Neuronal stem cell (in vitro differentiated cells): ENCODE data around the gene FGF22.
A peak's percentile ranks its signal among the peaks of the same experiment; 100 is the strongest.
"Not testable (repeated sequence)": the region's sequence is repeated elsewhere in the genome, so short reads cannot be mapped to it uniquely, and the experiment has no call there.

Source experiments
- DNase-seq: peaks from one replicate; pipeline ENCODE4 v3.0.0-alpha.2; 2013; ENCODE audit warnings: low spot score
- H2AFZ ChIP-seq: one replicate; pipeline ENCODE4 v1.6.1; 2013; ENCODE audit warnings: mild to moderate bottlenecking, low read length, inconsistent platforms
- H2AK5ac ChIP-seq: 2 replicates; pipeline ENCODE4 v1.6.1; 2013; ENCODE audit warnings: low read depth, mild to moderate bottlenecking, inconsistent platforms, low read length, moderate library complexity, mixed read lengths
- H2BK120ac ChIP-seq: 2 replicates; pipeline ENCODE4 v1.6.1; 2013; ENCODE audit warnings: low read depth, mild to moderate bottlenecking, inconsistent platforms, low read length, moderate library complexity, mixed read lengths
- H2BK12ac ChIP-seq: one replicate; pipeline ENCODE4 v1.6.1; 2013; ENCODE audit warnings: low read length, inconsistent platforms
- H2BK15ac ChIP-seq: 2 replicates; pipeline ENCODE4 v1.6.1; 2013; ENCODE audit warnings: mild to moderate bottlenecking, low read length, inconsistent platforms, mixed read lengths
- H2BK5ac ChIP-seq: one replicate; pipeline ENCODE4 v1.6.1; 2013; ENCODE audit warnings: inconsistent platforms, mild to moderate bottlenecking, low read length, moderate library complexity
- H3K14ac ChIP-seq: one replicate; pipeline ENCODE4 v1.6.1; 2013; ENCODE audit warnings: low read length, inconsistent platforms
- H3K18ac ChIP-seq: 2 replicates; pipeline ENCODE4 v1.6.1; 2013; ENCODE audit warnings: low read length, inconsistent platforms
- H3K23ac ChIP-seq: 2 replicates; pipeline ENCODE4 v1.6.1; 2013; ENCODE audit warnings: low read depth, mild to moderate bottlenecking, mixed read lengths, low read length, inconsistent platforms; ENCODE audit not compliant: poor library complexity
- H3K27ac ChIP-seq: replicated peaks from 3 replicates; pipeline ENCODE4 v1.5.1; 2013; ENCODE audit warnings: low read length, inconsistent platforms
- H3K27me3 ChIP-seq, 3 experiments: 2 replicates each; pipeline ENCODE4 v1.6.1; 2013; ENCODE audit warnings: low read length in 3 of 3, mild to moderate bottlenecking in 2 of 3, inconsistent platforms in 1 of 3, low read depth in 1 of 3, mixed read lengths in 1 of 3, moderate library complexity in 1 of 3; ENCODE audit not compliant: control insufficient read depth in 3 of 3, insufficient read depth in 3 of 3
- H3K36me3 ChIP-seq, 2 donors: replicated peaks in 1 of 2; 2 replicates each; pipeline ENCODE4 v1.6.1; 2013; ENCODE audit warnings: low read length in 2 of 2; ENCODE audit not compliant: control insufficient read depth in 2 of 2, insufficient read depth in 2 of 2
- H3K4ac ChIP-seq: 2 replicates; pipeline ENCODE4 v1.6.1; 2013; ENCODE audit warnings: inconsistent platforms, mild to moderate bottlenecking, low read length, moderate library complexity
- H3K4me1 ChIP-seq, 2 donors: 1 replicate in 1 of 2; 2 replicates in 1 of 2; pipeline ENCODE4 v1.6.1; 2013; ENCODE audit warnings: low read length in 2 of 2, low read depth in 1 of 2; ENCODE audit not compliant: control insufficient read depth in 2 of 2, insufficient read depth in 1 of 2
- H3K4me2 ChIP-seq: one replicate; pipeline ENCODE4 v1.6.1; 2013; ENCODE audit warnings: mild to moderate bottlenecking, low read length, inconsistent platforms; ENCODE audit not compliant: insufficient read depth, poor library complexity, severe bottlenecking
- H3K4me3 ChIP-seq, 2 donors: 2 replicates each; pipeline ENCODE4 v1.5.1; 2013; ENCODE audit warnings: low read length in 2 of 2, mild to moderate bottlenecking in 2 of 2, inconsistent platforms in 1 of 2, moderate library complexity in 1 of 2
- H3K79me1 ChIP-seq: one replicate; pipeline ENCODE4 v1.6.1; 2013; ENCODE audit warnings: low read depth, mild to moderate bottlenecking, inconsistent platforms, low read length, moderate library complexity
- H3K9ac ChIP-seq: one replicate; pipeline ENCODE4 v1.6.1; 2013; ENCODE audit warnings: mild to moderate bottlenecking, low read depth, low read length, inconsistent platforms; ENCODE audit not compliant: poor library complexity
- H3K9me3 ChIP-seq, 2 donors: replicated peaks in 1 of 2; 2 replicates each; pipeline versions ENCODE3 to v1.6.1; 2013; ENCODE audit warnings: low read length in 2 of 2, mild to moderate bottlenecking in 2 of 2, inconsistent platforms in 1 of 2, low read depth in 1 of 2, mixed read lengths in 1 of 2, moderate library complexity in 1 of 2; ENCODE audit not compliant: control insufficient read depth in 2 of 2, insufficient read depth in 1 of 2
- H4K8ac ChIP-seq: one replicate; pipeline ENCODE4 v1.6.1; 2013; ENCODE audit warnings: low read depth, mild to moderate bottlenecking, inconsistent platforms, low read length, moderate library complexity
- H4K91ac ChIP-seq: one replicate; pipeline ENCODE4 v1.6.1; 2013; ENCODE audit warnings: low read length, low read depth, mild to moderate bottlenecking, inconsistent platforms; ENCODE audit not compliant: poor library complexity
- WGBS, 2 donors: extraction: QIAGEN DNeasy Blood & Tissue Kit; methylation state at CpG; one replicate each; pipeline ENCODE4 v1.1.7; 2013; ENCODE audit warnings: missing lambda C conversion rate in 2 of 2, mixed read lengths in 1 of 2; ENCODE audit not compliant: insufficient read length in 2 of 2, insufficient replicate concordance in 1 of 2; ENCODE audit errors: extremely low coverage in 2 of 2; 5-methylcytosine and 5-hydroxymethylcytosine counted together

Gene FGF22

GRCh38 chr19:664913-665443, 25.3 kb downstream of the FGF22 start:
- H2AFZ ChIP-seq = peak overlapping the region; percentile 86
- peak; percentile 87 for DNase-seq
- no CpG with 5 or more reads among the region's 24 CpGs for WGBS, 2 donors
- H3K4me1 ChIP-seq = peaks cover 14 to 16% of the 10 kb centered on the region in 2 donors
- H3K18ac ChIP-seq = peak overlapping the region; percentile 98
- peaks cover 26% of the 10 kb centered on the region for H3K79me1 ChIP-seq
- peak overlapping the region; percentile 41 for H2BK12ac ChIP-seq
- H2AK5ac ChIP-seq = peak overlapping the region; percentile 56
- no peak overlapping the region for H3K4ac ChIP-seq
- peak overlapping the region; percentile 25 for H3K4me2 ChIP-seq
- H2BK15ac ChIP-seq = peak overlapping the region; percentile 85
- peaks cover 9 to 10% of the 10 kb centered on the region in 2 donors for H3K9me3 ChIP-seq
- H3K36me3 ChIP-seq = peaks cover 0 to 2% of the 10 kb centered on the region in 2 donors
- H3K27me3 ChIP-seq = peaks cover 0 to 2% (median 0%) of the 10 kb centered on the region in 3 experiments
- peak overlapping the region; percentile 94 for H3K14ac ChIP-seq
- no peak overlapping the region for H2BK5ac ChIP-seq
- H3K4me3 ChIP-seq = peak overlapping the region in 1 of 2 donors; percentile 7
- H3K27ac ChIP-seq = no peak overlapping the region
- peak overlapping the region; percentile 92 for H4K8ac ChIP-seq
- peak overlapping the region; percentile 85 for H3K23ac ChIP-seq
- H3K9ac ChIP-seq = peak overlapping the region; percentile 70
- H2BK120ac ChIP-seq = peak overlapping the region; percentile 87
- no peak overlapping the region for H4K91ac ChIP-seq

GRCh38 chr19:666985-667573, 27.4 kb downstream of the FGF22 start:
- not testable (repeated sequence) for H2AFZ ChIP-seq, H3K4ac ChIP-seq, H3K4me3 ChIP-seq, H3K23ac ChIP-seq, H3K4me1 ChIP-seq, DNase-seq, H3K27me3 ChIP-seq, H3K4me2 ChIP-seq, H2BK120ac ChIP-seq, H2BK12ac ChIP-seq, H2BK5ac ChIP-seq, H3K18ac ChIP-seq, H3K36me3 ChIP-seq, H4K91ac ChIP-seq, H3K9ac ChIP-seq, H4K8ac ChIP-seq, H3K14ac ChIP-seq, H3K79me1 ChIP-seq, H3K27ac ChIP-seq
- no CpG with 5 or more reads among the region's 38 CpGs for WGBS, 2 donors
- H3K9me3 ChIP-seq = peaks cover 9 to 10% of the 10 kb centered on the region in 2 donors
- H2AK5ac ChIP-seq = peak overlapping the region; percentile 84
- peak overlapping the region; percentile 78 for H2BK15ac ChIP-seq

GRCh38 chr19:668675-669434, 29.2 kb downstream of the FGF22 start:
- H2BK12ac ChIP-seq, H2BK120ac ChIP-seq, H4K8ac ChIP-seq, H3K36me3 ChIP-seq, H3K14ac ChIP-seq, H2AFZ ChIP-seq, H3K9ac ChIP-seq, H3K18ac ChIP-seq, H3K27me3 ChIP-seq, H2BK5ac ChIP-seq, H3K4ac ChIP-seq, H2BK15ac ChIP-seq, H3K4me2 ChIP-seq, H3K4me3 ChIP-seq, H3K79me1 ChIP-seq, H2AK5ac ChIP-seq, H3K9me3 ChIP-seq, H3K23ac ChIP-seq, DNase-seq, H4K91ac ChIP-seq, H3K27ac ChIP-seq, H3K4me1 ChIP-seq: not testable (repeated sequence)
- WGBS, 2 donors = no CpG with 5 or more reads among the region's 12 CpGs

- no peak overlapping the region for H3K18ac ChIP-seq
- H2AFZ ChIP-seq = no peak overlapping the region
- no peak overlapping the region for H4K91ac ChIP-seq
- H3K4me1 ChIP-seq = peaks cover 4 to 15% of the 10 kb centered on the region in 2 donors
- H2BK12ac ChIP-seq = no peak overlapping the region
- H2BK15ac ChIP-seq = no peak overlapping the region
- no peaks in the 10 kb centered on the region for H3K36me3 ChIP-seq
- no peak overlapping the region for H3K4me2 ChIP-seq
- no peak overlapping the region for H2BK5ac ChIP-seq
- no peak for DNase-seq
- H3K14ac ChIP-seq = no peak overlapping the region
- H3K9ac ChIP-seq = no peak overlapping the region
- H3K23ac ChIP-seq = no peak overlapping the region
- no peak overlapping the region for H3K4me3 ChIP-seq
- H2BK120ac ChIP-seq = no peak overlapping the region
- H3K27me3 ChIP-seq = peaks cover 0 to 10% (median 9%) of the 10 kb centered on the region in 3 experiments
- peaks cover 3 to 5% of the 10 kb centered on the region in 2 donors for H3K9me3 ChIP-seq
- H4K8ac ChIP-seq = peak overlapping the region; percentile 43
- peaks cover 1% of the 10 kb centered on the region for H3K79me1 ChIP-seq
- H3K27ac ChIP-seq = no peak overlapping the region
- WGBS, 2 donors = no CpG with 5 or more reads among the region's 9 CpGs
- no peak overlapping the region for H3K4ac ChIP-seq
- no peak overlapping the region for H2AK5ac ChIP-seq
These were observed 31.0 kb downstream of the FGF22 start for GRCh38 chr19:670609-671075.
